ENCODE measurements around the gene CPNE5.
"Not testable (repeated sequence)": the region's sequence is repeated elsewhere in the genome, so short reads cannot be mapped to it uniquely, and the experiment has no call there.

The CPNE5 gene

DNA sequence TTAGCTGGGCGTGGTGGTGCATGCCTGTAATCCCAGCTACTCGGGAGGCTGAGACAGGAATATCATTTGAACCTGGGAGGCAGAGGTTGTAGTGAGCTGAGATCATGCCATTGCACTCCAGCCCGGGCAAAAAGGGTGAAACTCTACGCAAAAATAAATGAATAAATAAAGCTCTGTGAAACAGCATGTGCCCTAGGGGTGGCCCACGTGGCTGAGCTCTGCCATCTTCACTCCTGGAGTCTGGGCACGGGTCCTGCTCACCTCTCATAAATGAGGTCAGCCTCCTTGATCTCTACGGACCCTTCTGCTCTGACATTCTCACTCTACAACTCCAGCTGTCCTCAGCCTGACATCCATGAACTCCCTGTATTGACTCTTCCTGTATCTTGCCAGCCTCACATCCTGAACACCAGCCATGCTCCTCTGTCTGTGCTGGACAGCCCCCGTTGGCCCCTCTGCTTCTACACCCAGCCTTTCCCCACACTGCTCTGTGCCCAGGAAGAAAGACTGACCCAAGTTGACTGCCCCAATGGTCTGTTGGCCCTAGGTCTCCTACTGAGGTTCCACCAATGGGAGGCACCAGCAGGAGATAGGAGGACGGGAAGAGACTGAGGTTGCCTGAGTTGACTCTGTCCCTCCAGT lies 21.9 kb downstream of the CPNE5 start:
- Histone ChIP-seq H3K36me3 (ENCODE audit: control insufficient read depth in 4 of 4, insufficient read depth in 4 of 4, low read length in 3 of 4) (no peaks in the 10 kb centered on the region), H3K4me3 (ENCODE audit: control insufficient read depth in 1 of 7, extremely low read depth in 1 of 7, insufficient read depth in 4 of 7, low read depth in 2 of 7, low read length in 6 of 7) (no peak overlapping the region), H3K4me1 (ENCODE audit: control extremely low read depth in 1 of 4, control insufficient read depth in 4 of 4, insufficient read depth in 4 of 4, low read length in 3 of 4) (peaks cover 0 to 15% (median 5%) of the 10 kb centered on the region in 4 experiments), H3K27ac (ENCODE audit: insufficient read depth in 1 of 2, low read depth in 1 of 2, low read length in 2 of 2, poor library complexity in 1 of 2, severe bottlenecking in 2 of 2) (no peak overlapping the region), H3K27me3 (replicated peaks in 2 of 5; ENCODE audit: control insufficient read depth in 4 of 5, insufficient read depth in 5 of 5, low read length in 4 of 5) (no peaks in the 10 kb centered on the region), H3K9me3 (ENCODE audit: control extremely low read depth in 1 of 5, control insufficient read depth in 4 of 5, insufficient read depth in 2 of 5, low read depth in 1 of 5, low read length in 4 of 5) (no peaks in the 10 kb centered on the region)
- 98% methylated on average over 8 of the region's 9 CpGs for WGBS (ENCODE audit: insufficient coverage)
- CTCF ChIA-PET, result interaction anchor here (1.2 to 3.2 kb wide), 2 partner anchors 34 kb away, joined by 3 to 15 read pairs; no protein-coding TSS in a partner anchor
- POLR2A ChIA-PET, result no interaction called here
- DNase-seq, result no peak

DNA sequence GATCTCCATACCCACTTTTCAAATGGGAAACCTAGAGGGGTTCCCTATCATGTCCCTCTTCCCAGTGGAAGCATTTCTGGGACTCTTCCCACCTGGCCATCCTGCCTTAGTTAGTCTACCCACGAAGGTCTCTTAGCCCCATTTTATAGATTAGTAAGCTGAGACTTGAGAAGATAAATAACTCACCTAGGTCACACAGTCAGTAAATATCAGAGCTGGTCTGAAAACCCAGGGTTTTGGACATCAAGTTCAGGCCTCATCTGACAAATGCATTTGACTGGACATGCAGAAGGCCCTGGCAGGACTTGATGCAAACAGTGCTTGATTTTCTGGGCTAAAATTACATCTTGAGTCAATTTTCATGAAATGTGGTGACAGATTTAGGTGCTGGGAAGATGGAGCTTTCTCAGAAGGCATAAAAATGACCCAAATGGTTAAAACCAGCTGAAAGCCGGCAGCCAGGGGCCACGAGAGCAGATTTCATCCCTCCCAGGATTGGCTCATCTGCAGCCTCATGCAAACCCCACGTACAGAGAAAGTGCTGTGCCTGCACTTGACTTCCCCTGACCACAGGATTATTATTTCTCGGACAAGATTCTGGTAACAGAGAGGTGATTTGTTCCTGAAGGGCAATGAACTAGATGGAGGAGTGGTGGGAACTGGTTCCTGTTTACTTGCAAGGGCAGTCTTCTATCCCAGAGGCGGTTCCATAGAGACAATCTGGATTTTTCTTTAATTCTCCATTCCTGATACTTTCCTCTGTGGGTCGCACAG lies 23.1 kb downstream of the CPNE5 start:
- Histone ChIP-seq H3K27ac (ENCODE audit: insufficient read depth in 1 of 2, low read depth in 1 of 2, low read length in 2 of 2, poor library complexity in 1 of 2, severe bottlenecking in 2 of 2) (no peak overlapping the region), H3K4me3 (ENCODE audit: control insufficient read depth in 1 of 7, extremely low read depth in 1 of 7, insufficient read depth in 4 of 7, low read depth in 2 of 7, low read length in 6 of 7) (no peak overlapping the region), H3K27me3 (replicated peaks in 2 of 5; ENCODE audit: control insufficient read depth in 4 of 5, insufficient read depth in 5 of 5, low read length in 4 of 5) (no peaks in the 10 kb centered on the region), H3K9me3 (ENCODE audit: control extremely low read depth in 1 of 5, control insufficient read depth in 4 of 5, insufficient read depth in 2 of 5, low read depth in 1 of 5, low read length in 4 of 5) (no peaks in the 10 kb centered on the region), H3K36me3 (ENCODE audit: control insufficient read depth in 4 of 4, insufficient read depth in 4 of 4, low read length in 3 of 4) (no peaks in the 10 kb centered on the region), H3K4me1 (ENCODE audit: control extremely low read depth in 1 of 4, control insufficient read depth in 4 of 4, insufficient read depth in 4 of 4, low read length in 3 of 4) (peaks cover 0 to 7% (median 0%) of the 10 kb centered on the region in 4 experiments)
- POLR2A ChIA-PET, result no interaction called here
- DNase-seq, result no peak
- WGBS (ENCODE audit: insufficient coverage), result 97% methylated on average over 3 of the region's 7 CpGs
- CTCF ChIA-PET, result interaction anchor here (1.2 to 3.2 kb wide), 3 partner anchors 12 to 35 kb away, joined by 3 to 15 read pairs (median 4); no protein-coding TSS in a partner anchor

GRCh38 chr6:36814249-36814648 lies 25.0 kb downstream of the CPNE5 start:
- Histone ChIP-seq H3K27ac (ENCODE audit: insufficient read depth in 1 of 2, low read depth in 1 of 2, low read length in 2 of 2, poor library complexity in 1 of 2, severe bottlenecking in 2 of 2) (no peak overlapping the region), H3K27me3 (replicated peaks in 2 of 5; ENCODE audit: control insufficient read depth in 4 of 5, insufficient read depth in 5 of 5, low read length in 4 of 5) (no peaks in the 10 kb centered on the region), H3K4me3 (ENCODE audit: control insufficient read depth in 1 of 7, extremely low read depth in 1 of 7, insufficient read depth in 4 of 7, low read depth in 2 of 7, low read length in 6 of 7) (no peak overlapping the region), H3K4me1 (ENCODE audit: control extremely low read depth in 1 of 4, control insufficient read depth in 4 of 4, insufficient read depth in 4 of 4, low read length in 3 of 4) (no peaks in the 10 kb centered on the region), H3K36me3 (ENCODE audit: control insufficient read depth in 4 of 4, insufficient read depth in 4 of 4, low read length in 3 of 4) (no peaks in the 10 kb centered on the region), H3K9me3 (ENCODE audit: control extremely low read depth in 1 of 5, control insufficient read depth in 4 of 5, insufficient read depth in 2 of 5, low read depth in 1 of 5, low read length in 4 of 5) (no peaks in the 10 kb centered on the region)
- 95% methylated on average over 7 of the region's 7 CpGs for WGBS (ENCODE audit: insufficient coverage)
- ChIA-PET CTCF (interaction anchor here (3.2 kb wide), 1 partner anchor 37 kb away, joined by 15 read pairs; no protein-coding TSS in a partner anchor), POLR2A (no interaction called here)
- no peak for DNase-seq

DNA sequence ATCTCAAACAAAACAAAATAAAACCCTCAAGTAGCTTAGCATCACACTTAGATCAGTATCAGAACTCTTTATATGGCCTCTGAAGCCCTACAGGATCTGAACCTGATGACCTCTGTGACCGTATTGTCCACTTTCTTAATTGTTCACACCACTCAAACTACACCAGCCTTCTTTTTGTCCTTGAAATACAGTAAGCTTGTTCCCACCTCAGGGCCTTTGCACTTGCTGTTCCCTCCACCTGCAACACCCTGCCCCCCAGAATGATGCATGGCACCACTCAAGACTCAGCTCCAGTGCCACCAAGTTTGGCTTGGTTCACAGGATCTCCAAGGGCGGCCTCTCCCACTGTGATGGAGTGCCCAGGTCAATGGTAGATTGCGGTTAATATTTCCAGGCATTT lies 25.7 kb downstream of the CPNE5 start:
- H3K4me3 ChIP-seq (ENCODE audit: control insufficient read depth in 1 of 7, extremely low read depth in 1 of 7, insufficient read depth in 4 of 7, low read depth in 2 of 7, low read length in 6 of 7), result no peak overlapping the region
- no peaks in the 10 kb centered on the region for H3K27me3 ChIP-seq (replicated peaks in 2 of 5; ENCODE audit: control insufficient read depth in 4 of 5, insufficient read depth in 5 of 5, low read length in 4 of 5)
- H3K27ac ChIP-seq (ENCODE audit: insufficient read depth in 1 of 2, low read depth in 1 of 2, low read length in 2 of 2, poor library complexity in 1 of 2, severe bottlenecking in 2 of 2), result no peak overlapping the region
- no peaks in the 10 kb centered on the region for H3K9me3 ChIP-seq (ENCODE audit: control extremely low read depth in 1 of 5, control insufficient read depth in 4 of 5, insufficient read depth in 2 of 5, low read depth in 1 of 5, low read length in 4 of 5)
- WGBS (ENCODE audit: insufficient coverage), result 63% methylated on average over 3 of the region's 3 CpGs
- CTCF ChIA-PET, result interaction anchor here (2.8 kb wide), 1 partner anchor 31 kb away, joined by 6 read pairs; no protein-coding TSS in a partner anchor
- H3K4me1 ChIP-seq (ENCODE audit: control extremely low read depth in 1 of 4, control insufficient read depth in 4 of 4, insufficient read depth in 4 of 4, low read length in 3 of 4), result no peaks in the 10 kb centered on the region
- no peaks in the 10 kb centered on the region for H3K36me3 ChIP-seq (ENCODE audit: control insufficient read depth in 4 of 4, insufficient read depth in 4 of 4, low read length in 3 of 4)
- no peak for DNase-seq
- POLR2A ChIA-PET, result no interaction called here

DNA sequence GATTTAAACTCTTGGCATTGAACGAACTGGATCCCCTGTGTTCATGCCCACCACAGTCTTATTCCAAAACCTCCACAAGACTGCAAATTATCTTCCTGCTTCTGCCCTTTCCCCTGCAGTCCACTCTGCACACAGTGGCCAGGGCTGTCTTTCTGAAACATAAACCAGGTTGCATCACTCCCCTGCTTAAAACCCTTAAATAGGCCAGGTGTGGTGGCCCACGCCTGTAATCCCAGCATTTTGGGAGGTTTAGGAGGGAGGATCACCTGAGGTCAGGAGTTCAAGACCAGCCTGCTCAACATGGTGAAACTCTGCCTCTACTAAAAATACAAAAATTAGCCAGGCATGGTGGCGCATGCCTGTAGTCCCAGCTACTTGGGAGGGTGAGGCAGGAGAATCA lies 26.2 kb downstream of the CPNE5 start:
- CTCF ChIA-PET, result interaction anchor here (1.3 to 2.8 kb wide), 2 partner anchors 30 to 49 kb away, joined by 3 to 6 read pairs; no protein-coding TSS in a partner anchor
- 100% methylated on average over 3 of the region's 3 CpGs for WGBS (ENCODE audit: insufficient coverage)
- POLR2A ChIA-PET, result not testable (repeated sequence)

GRCh38 chr6:36809941-36810803 lies 29.1 kb downstream of the CPNE5 start:
- H3K27me3 ChIP-seq (replicated peaks in 2 of 5; ENCODE audit: control insufficient read depth in 4 of 5, insufficient read depth in 5 of 5, low read length in 4 of 5), result no peaks in the 10 kb centered on the region
- H3K36me3 ChIP-seq (ENCODE audit: control insufficient read depth in 4 of 4, insufficient read depth in 4 of 4, low read length in 3 of 4), result no peaks in the 10 kb centered on the region
- POLR2A ChIA-PET, result no interaction called here
- H3K4me3 ChIP-seq (ENCODE audit: control insufficient read depth in 1 of 7, extremely low read depth in 1 of 7, insufficient read depth in 4 of 7, low read depth in 2 of 7, low read length in 6 of 7), result no peak overlapping the region
- H3K27ac ChIP-seq (ENCODE audit: insufficient read depth in 1 of 2, low read depth in 1 of 2, low read length in 2 of 2, poor library complexity in 1 of 2, severe bottlenecking in 2 of 2), result no peak overlapping the region
- H3K9me3 ChIP-seq (ENCODE audit: control extremely low read depth in 1 of 5, control insufficient read depth in 4 of 5, insufficient read depth in 2 of 5, low read depth in 1 of 5, low read length in 4 of 5), result no peaks in the 10 kb centered on the region
- no peaks in the 10 kb centered on the region for H3K4me1 ChIP-seq (ENCODE audit: control extremely low read depth in 1 of 4, control insufficient read depth in 4 of 4, insufficient read depth in 4 of 4, low read length in 3 of 4)
- WGBS (ENCODE audit: insufficient coverage), result 98% methylated on average over 11 of the region's 16 CpGs
- no peak for DNase-seq
- CTCF ChIA-PET, result interaction anchor here (0.7 to 3.0 kb wide), 7 partner anchors 10 to 44 kb away, joined by 3 to 14 read pairs (median 4); no protein-coding TSS in a partner anchor

More for the DNA sequence above, 26.2 kb downstream of the CPNE5 start:
- not testable (repeated sequence) for DNase-seq; H3K27ac ChIP-seq (ENCODE audit: insufficient read depth in 1 of 2, low read depth in 1 of 2, low read length in 2 of 2, poor library complexity in 1 of 2, severe bottlenecking in 2 of 2); H3K27me3 ChIP-seq (replicated peaks in 2 of 5; ENCODE audit: control insufficient read depth in 4 of 5, insufficient read depth in 5 of 5, low read length in 4 of 5); H3K4me1 ChIP-seq (ENCODE audit: control extremely low read depth in 1 of 4, control insufficient read depth in 4 of 4, insufficient read depth in 4 of 4, low read length in 3 of 4); H3K36me3 ChIP-seq (ENCODE audit: control insufficient read depth in 4 of 4, insufficient read depth in 4 of 4, low read length in 3 of 4); H3K9me3 ChIP-seq (ENCODE audit: control extremely low read depth in 1 of 5, control insufficient read depth in 4 of 5, insufficient read depth in 2 of 5, low read depth in 1 of 5, low read length in 4 of 5); H3K4me3 ChIP-seq (ENCODE audit: control insufficient read depth in 1 of 7, extremely low read depth in 1 of 7, insufficient read depth in 4 of 7, low read depth in 2 of 7, low read length in 6 of 7)
